Measurements from ENCODE around the gene SDC1.

Gene SDC1

DNA sequence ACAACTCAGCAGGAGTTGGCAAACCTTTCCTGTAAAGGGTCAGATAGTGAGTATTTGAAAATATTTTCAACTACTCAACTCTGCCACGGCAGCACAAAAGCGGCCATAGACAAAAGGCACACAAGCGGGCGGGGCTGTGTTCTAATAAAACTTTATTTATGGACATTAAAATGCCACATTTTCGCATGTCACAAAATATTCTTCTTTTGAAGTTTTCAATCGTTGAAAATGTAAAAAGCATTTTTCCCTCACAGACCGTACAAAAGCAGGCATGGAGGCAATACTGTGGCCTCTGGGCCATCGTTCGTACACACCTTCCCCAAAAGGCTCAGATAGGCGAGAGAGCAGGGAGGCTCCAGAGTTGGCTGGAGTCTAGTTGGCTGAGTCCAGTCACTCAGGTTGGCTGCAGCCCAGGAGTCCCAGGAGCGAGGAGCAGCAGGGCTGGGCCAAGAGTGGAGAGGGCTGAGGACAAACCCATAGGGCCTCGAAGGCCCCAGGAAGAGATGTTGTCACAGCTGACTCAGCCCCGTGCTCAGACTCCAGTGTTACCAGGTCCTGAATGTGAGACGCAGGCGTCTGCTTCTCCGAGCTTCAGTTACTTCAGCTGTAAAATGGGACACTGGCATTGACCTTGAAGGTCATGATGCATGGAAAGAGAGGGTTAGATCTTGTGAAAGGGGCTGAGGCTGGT is 42.5 kb downstream of the SDC1 start:
- no peak for DNase-seq

- no peak for DNase-seq
These were observed 43.2 kb downstream of the SDC1 start for GRCh38 chr2:20181761-20182160.

- DNase-seq: no peak
These were observed 44.0 kb downstream of the SDC1 start for GRCh38 chr2:20180676-20181648.

- no peak for DNase-seq
These were observed 45.0 kb downstream of the SDC1 start for GRCh38 chr2:20179755-20180594.

DNA sequence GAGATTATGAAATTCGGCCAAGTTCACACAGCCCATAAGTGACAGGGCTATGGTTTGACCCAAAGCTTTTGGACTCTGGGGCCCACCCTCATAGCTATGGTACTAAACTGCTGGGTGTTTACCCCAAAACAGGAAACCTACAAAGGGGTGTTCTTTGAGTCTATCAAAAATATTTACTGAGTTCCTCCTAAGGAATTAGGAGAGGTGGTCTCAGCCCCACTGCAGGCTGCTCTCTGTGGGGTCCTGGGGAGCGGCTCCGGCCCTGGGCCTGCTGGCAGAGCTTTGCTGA is 45.5 kb downstream of the SDC1 start:
- DNase-seq: no peak

GRCh38 chr2:20178666-20179465 is 46.1 kb downstream of the SDC1 start:
- no peak for DNase-seq

- no peak for DNase-seq
These were observed 46.7 kb downstream of the SDC1 start for GRCh38 chr2:20178249-20178607.

GRCh38 chr2:20177556-20178248 is 47.2 kb downstream of the SDC1 start:
- no peak for DNase-seq

GRCh38 chr2:20176760-20177159 is 48.2 kb downstream of the SDC1 start:
- DNase-seq: no peak

DNA sequence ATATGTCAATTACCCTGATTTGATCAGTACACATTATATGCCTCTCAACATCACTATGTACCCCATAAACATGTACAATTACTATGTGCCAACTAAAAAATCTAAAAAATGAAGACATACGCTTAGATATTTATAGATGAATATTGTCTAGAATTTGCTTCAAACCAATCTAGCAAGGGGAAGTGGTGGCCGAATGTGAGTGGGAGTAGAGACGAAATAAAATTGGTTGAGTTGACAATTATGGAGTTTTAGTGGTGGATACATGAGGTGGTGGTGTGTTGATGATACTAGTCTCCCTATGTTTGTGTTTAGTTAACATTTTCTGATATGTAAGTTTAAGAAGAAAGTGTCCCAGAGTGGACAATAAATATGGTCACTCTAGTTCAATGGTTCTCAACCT is 49.0 kb downstream of the SDC1 start:
- no peak for DNase-seq

- no peak for DNase-seq
These were observed 49.7 kb downstream of the SDC1 start for GRCh38 chr2:20175267-20175666.

GRCh38 chr2:20174410-20174809 is 50.5 kb downstream of the SDC1 start:
- no peak for DNase-seq

DNA sequence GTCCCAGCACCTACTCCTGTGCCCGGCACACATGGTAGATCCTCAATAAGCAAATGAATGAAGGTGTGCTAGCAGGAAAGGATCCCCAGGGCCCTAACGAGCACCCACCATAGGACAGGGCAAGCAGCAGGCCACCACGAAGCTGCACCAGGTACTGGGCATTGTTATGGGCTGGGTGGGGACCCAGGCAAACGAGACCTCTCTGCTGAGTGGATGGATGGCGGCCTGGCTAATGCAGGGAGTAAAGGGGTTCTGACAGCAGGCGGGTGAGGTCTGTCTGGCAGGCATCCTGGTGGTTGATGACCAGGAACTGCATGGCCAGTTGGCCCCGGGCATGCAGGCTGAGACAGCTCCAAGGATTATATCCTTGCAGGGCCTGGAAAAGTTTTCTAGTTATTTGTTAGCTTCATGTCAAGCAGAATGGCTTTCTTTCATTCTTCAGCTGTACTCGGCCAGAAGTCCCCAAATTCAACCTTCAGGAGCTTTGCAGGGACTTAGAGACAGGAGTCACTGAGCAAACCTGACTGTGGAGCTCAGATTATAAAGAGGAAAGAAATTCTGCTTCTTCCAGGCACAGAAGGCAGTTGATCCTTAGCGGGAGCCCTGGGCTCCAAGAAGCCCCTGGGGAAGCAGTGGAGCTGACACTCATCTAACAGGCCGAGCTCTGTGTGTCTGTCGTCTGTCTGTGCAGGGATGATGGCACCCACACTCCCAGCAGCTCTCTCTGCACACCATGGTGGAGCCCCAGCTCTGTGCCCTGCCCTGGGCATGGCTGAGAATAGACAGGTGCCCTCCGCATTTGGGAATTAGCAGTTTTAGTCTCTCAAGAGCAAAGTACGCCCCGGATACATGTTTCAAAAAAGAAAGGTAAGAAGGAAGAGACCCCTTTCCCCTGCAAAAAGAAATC is 51.2 kb downstream of the SDC1 start:
- DNase-seq: no peak

GRCh38 chr2:20173064-20173463 is 51.9 kb downstream of the SDC1 start:
- DNase-seq: no peak

- no peak for DNase-seq
These were observed 52.5 kb downstream of the SDC1 start for GRCh38 chr2:20172273-20173055.

DNA sequence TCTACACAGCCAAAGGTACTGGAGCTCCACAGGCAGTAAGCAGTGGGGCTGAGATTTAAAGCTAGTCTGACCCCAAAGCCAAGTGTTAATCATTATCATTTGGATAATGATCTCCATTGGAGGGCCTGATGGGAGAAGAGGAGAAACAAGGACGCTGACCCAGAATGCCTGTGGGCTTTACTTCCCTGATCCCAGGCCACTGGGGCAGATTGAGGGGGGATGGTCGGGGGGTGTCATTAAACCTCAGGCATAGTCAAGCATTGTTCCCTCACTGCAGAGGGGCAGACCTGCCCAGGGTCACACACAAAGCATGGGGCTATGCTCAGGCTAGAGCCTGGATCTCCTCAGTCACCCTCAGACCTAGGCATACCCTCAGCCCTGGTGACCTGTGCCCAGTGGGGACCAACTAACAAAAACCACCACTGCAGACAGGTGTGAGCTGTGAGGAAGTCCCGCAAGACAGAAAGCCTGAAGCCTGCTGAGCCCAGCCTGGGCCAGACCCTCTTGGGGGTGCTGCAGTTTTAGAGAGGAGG is 53.4 kb downstream of the SDC1 start:
- no peak for DNase-seq

GRCh38 chr2:20170704-20171250 is 54.2 kb downstream of the SDC1 start:
- DNase-seq: no peak

DNA sequence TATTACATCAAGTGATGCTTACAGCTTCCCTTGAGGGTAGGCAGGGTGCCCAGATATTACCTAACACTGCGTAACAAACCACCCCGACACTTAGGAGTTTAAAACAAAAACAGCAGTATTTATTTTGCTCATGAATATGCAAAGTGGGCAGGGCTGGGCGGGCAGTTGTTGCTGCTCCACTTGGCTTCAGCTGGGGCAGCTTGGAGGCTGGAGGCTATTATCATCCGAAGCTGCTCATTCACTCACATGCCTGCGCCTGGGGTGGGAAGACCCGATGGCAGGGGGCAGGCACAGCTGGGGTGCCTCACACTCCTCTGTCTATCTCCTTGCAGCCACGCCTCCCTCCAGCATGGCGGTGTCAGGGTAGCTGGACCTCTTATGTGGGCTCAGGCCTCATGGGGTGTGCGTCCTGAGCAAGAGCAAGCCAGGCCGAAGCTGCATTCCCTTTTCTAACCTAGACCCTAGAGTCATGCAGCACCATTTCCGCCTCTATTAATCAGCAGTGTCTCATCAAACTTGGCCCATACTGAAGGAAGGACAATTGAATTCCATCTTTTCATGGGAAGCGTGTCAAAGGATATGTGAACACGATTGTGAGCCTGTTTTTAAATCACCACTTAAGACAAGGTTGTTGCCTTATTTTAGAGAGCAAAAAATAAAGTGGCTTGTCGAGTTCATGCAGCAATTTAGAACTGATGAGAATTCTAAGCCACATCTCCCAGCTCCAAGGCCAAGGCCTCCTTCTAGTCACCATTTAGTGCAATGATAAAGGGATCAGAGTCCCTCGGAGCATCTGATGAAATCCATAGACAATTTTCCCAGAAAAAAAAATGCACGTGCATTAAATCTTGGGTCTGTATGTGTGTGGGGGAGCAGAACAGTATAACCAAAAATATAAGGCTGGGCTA is 54.9 kb downstream of the SDC1 start:
- DNase-seq: no peak
